ENCODE measurements around the gene HARS1.
"Not testable (repeated sequence)": the region's sequence is repeated elsewhere in the genome, so short reads cannot be mapped to it uniquely, and the experiment has no call there.

HARS1 gene

GRCh38 chr5:140690941-140691924 is at the start of gene HARS1, which contains the start of gene HARS2:
HARS1 (minus strand) TSS chr5:140691370; CDS start chr5:140691304, 66 bp downstream.
HARS2 (plus strand) TSS chr5:140691455; CDS start chr5:140691649, 194 bp downstream.
- TF ChIP-seq, protein P1, sequence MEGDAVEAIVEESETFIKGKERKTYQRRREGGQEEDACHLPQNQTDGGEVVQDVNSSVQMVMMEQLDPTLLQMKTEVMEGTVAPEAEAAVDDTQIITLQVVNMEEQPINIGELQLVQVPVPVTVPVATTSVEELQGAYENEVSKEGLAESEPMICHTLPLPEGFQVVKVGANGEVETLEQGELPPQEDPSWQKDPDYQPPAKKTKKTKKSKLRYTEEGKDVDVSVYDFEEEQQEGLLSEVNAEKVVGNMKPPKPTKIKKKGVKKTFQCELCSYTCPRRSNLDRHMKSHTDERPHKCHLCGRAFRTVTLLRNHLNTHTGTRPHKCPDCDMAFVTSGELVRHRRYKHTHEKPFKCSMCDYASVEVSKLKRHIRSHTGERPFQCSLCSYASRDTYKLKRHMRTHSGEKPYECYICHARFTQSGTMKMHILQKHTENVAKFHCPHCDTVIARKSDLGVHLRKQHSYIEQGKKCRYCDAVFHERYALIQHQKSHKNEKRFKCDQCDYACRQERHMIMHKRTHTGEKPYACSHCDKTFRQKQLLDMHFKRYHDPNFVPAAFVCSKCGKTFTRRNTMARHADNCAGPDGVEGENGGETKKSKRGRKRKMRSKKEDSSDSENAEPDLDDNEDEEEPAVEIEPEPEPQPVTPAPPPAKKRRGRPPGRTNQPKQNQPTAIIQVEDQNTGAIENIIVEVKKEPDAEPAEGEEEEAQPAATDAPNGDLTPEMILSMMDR (conservative IDR thresholded peaks at IDR 0.05): no peak
- peak within 1 kb of the TSS; percentile 85 for H3K27ac ChIP-seq

DNA sequence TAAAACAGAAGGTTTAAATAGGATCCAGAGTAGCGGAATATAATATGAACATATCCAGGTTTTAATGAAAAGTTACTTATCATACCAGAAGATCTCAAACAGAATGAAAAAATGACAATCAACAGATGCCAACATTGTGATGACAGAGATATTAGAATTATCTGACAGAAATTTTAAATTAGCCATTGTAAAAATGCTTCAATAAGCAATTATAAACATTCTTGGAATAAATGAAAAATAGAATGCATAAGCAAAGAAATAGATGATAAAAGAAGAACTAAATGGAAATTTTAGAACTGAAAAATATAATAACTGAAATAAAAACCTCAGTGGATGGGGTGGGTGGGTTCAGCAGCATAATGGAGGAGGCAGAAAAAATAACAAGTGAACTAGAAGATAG is 46.3 kb upstream of the HARS1 start:
- no peak overlapping the region for H3K27ac ChIP-seq
- TF ChIP-seq, protein P1 (conservative IDR thresholded peaks at IDR 0.05): no peak

DNA sequence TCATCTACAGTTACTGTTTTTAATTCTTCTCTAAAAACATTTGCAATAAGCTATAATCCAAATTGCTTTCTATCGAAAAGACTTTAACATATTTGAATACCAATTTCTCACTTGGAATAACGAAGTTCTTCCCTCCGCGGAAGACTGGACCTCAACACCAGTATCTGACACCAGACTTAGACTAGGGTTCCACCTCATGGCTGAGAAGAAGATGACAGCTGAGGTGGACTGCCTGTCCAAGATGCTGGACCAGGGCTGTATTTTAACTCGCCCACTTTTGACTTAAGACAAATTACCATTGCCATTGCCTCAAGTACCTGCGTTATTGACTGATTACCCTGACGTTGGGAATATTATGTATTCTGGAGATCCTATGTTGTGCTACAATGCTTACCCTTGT is 43.2 kb upstream of the HARS1 start:
- TF ChIP-seq, protein P1 (conservative IDR thresholded peaks at IDR 0.05): peak; percentile 61
- H3K27ac ChIP-seq: no peak overlapping the region

DNA sequence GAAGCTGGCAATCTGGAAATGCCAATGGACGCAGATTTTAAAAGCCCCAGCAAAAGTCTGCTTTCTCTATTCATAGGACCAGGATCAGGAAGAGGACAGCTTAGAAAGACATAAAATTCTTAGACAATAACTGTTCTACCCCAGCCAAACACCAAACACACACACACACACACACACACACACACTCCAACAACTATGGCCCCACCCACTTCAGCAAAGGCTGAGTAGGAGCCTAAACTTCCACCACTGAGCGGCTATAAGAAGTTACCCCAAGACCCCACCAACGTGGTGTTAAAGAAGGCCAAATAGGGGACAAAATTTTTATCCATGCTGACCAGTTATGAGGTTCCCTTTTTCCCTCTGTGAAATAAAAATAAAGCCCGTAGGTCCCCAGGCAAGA is 41.9 kb upstream of the HARS1 start:
- TF ChIP-seq, protein P1 (conservative IDR thresholded peaks at IDR 0.05): no peak

GRCh38 chr5:140725799-140726471 is 34.8 kb upstream of the HARS1 start:
- H3K27ac ChIP-seq: no peak overlapping the region
- TF ChIP-seq, protein P1 (conservative IDR thresholded peaks at IDR 0.05): no peak

More for the DNA sequence above, 41.9 kb upstream of the HARS1 start:
- H3K27ac ChIP-seq: no peak overlapping the region

- H3K27ac ChIP-seq: not testable (repeated sequence)
These were observed 30.2 kb upstream of the HARS1 start for GRCh38 chr5:140721395-140721794.

- not testable (repeated sequence) for H3K27ac ChIP-seq
These were observed 29.6 kb upstream of the HARS1 start for GRCh38 chr5:140720738-140721137.

DNA sequence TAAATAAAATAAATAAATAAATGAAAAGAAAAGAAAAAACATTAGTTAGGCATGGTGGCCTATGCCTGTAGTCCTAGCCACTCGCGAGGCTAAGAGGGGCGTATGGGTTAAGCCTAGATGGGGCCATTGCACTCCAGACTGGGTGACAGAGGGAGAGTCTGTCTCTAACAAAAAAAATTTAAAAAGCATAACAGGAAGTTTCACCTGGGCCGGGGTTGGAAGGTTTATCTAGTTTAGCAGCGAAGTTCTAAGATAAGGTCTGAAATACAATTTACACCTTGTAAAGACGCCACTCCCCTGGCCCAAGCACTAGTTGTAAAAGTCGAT is 27.1 kb upstream of the HARS1 start:
- peak overlapping the region; percentile 40 for H3K27ac ChIP-seq
- TF ChIP-seq, protein P1 (conservative IDR thresholded peaks at IDR 0.05): no peak

DNA sequence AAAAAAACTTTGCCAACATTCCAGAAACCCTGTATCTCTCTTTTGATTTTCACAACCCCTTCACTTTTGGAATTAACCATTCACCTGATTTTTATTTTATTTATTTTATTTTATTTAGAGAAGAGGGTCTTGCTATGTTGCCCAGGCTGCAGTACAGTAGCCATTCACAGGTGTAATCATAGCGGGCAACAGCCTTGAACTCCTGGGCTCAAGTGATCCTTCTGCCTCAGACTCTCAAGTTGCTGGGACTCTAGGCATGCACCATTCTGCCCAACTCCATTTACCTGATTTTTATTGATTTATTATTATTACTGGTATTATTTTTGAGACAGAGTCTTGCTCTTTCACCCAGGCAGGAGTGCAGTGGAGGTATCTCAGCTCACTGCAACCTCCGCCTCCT is 25.1 kb upstream of the HARS1 start:
- H3K27ac ChIP-seq: not testable (repeated sequence)

Data from VCaP (cell line).